Measurements from ENCODE around the gene OCIAD2. TPM values are rescaled to one million over a fixed set of nuclear protein-coding genes. Genes with fewer than 3 reads are reported as not detected.

The OCIAD2 gene
- total and polyA plus RNA-seq, 2 of the 8 experiments (the other 6 are each of a cell fraction or from before 2014, with no cell fraction given) = 105 to 122 TPM

DNA sequence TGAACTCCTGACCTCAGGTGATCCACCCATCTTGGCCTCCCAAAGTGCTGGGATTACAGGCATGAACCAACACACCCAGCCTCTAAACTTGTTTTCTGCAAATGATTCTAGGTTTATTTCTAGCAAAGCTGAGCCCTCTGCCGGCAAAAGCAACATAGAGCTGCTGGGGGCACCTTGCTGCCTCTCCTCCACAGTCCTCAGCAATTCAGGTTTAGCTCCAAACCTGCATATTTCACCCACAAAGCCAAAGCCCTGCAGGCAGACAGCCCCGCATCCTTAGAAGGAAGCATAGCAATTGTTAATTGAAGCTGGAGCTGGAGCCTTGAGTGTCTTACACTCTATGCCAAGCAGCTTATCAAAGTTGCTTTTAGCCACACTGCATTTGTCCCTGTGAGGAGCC lies 24.9 kb upstream of the OCIAD2 start (continued):
- TF ChIP-seq, protein P1, sequence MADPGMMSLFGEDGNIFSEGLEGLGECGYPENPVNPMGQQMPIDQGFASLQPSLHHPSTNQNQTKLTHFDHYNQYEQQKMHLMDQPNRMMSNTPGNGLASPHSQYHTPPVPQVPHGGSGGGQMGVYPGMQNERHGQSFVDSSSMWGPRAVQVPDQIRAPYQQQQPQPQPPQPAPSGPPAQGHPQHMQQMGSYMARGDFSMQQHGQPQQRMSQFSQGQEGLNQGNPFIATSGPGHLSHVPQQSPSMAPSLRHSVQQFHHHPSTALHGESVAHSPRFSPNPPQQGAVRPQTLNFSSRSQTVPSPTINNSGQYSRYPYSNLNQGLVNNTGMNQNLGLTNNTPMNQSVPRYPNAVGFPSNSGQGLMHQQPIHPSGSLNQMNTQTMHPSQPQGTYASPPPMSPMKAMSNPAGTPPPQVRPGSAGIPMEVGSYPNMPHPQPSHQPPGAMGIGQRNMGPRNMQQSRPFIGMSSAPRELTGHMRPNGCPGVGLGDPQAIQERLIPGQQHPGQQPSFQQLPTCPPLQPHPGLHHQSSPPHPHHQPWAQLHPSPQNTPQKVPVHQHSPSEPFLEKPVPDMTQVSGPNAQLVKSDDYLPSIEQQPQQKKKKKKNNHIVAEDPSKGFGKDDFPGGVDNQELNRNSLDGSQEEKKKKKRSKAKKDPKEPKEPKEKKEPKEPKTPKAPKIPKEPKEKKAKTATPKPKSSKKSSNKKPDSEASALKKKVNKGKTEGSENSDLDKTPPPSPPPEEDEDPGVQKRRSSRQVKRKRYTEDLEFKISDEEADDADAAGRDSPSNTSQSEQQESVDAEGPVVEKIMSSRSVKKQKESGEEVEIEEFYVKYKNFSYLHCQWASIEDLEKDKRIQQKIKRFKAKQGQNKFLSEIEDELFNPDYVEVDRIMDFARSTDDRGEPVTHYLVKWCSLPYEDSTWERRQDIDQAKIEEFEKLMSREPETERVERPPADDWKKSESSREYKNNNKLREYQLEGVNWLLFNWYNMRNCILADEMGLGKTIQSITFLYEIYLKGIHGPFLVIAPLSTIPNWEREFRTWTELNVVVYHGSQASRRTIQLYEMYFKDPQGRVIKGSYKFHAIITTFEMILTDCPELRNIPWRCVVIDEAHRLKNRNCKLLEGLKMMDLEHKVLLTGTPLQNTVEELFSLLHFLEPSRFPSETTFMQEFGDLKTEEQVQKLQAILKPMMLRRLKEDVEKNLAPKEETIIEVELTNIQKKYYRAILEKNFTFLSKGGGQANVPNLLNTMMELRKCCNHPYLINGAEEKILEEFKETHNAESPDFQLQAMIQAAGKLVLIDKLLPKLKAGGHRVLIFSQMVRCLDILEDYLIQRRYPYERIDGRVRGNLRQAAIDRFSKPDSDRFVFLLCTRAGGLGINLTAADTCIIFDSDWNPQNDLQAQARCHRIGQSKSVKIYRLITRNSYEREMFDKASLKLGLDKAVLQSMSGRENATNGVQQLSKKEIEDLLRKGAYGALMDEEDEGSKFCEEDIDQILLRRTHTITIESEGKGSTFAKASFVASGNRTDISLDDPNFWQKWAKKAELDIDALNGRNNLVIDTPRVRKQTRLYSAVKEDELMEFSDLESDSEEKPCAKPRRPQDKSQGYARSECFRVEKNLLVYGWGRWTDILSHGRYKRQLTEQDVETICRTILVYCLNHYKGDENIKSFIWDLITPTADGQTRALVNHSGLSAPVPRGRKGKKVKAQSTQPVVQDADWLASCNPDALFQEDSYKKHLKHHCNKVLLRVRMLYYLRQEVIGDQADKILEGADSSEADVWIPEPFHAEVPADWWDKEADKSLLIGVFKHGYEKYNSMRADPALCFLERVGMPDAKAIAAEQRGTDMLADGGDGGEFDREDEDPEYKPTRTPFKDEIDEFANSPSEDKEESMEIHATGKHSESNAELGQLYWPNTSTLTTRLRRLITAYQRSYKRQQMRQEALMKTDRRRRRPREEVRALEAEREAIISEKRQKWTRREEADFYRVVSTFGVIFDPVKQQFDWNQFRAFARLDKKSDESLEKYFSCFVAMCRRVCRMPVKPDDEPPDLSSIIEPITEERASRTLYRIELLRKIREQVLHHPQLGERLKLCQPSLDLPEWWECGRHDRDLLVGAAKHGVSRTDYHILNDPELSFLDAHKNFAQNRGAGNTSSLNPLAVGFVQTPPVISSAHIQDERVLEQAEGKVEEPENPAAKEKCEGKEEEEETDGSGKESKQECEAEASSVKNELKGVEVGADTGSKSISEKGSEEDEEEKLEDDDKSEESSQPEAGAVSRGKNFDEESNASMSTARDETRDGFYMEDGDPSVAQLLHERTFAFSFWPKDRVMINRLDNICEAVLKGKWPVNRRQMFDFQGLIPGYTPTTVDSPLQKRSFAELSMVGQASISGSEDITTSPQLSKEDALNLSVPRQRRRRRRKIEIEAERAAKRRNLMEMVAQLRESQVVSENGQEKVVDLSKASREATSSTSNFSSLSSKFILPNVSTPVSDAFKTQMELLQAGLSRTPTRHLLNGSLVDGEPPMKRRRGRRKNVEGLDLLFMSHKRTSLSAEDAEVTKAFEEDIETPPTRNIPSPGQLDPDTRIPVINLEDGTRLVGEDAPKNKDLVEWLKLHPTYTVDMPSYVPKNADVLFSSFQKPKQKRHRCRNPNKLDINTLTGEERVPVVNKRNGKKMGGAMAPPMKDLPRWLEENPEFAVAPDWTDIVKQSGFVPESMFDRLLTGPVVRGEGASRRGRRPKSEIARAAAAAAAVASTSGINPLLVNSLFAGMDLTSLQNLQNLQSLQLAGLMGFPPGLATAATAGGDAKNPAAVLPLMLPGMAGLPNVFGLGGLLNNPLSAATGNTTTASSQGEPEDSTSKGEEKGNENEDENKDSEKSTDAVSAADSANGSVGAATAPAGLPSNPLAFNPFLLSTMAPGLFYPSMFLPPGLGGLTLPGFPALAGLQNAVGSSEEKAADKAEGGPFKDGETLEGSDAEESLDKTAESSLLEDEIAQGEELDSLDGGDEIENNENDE (IDR thresholded peaks at IDR 0.05; ENCODE audit: insufficient replicate concordance, low read length) = no peak
